ENCODE results near the gene STAM. TPM values are rescaled to one million over a fixed set of nuclear protein-coding genes. Genes with fewer than 3 reads are reported as not detected.

STAM gene
- polyA plus RNA-seq, 1 donor (not counting 4 experiments of a cell fraction or from before 2014, with no cell fraction given): 34.1 TPM

DNA sequence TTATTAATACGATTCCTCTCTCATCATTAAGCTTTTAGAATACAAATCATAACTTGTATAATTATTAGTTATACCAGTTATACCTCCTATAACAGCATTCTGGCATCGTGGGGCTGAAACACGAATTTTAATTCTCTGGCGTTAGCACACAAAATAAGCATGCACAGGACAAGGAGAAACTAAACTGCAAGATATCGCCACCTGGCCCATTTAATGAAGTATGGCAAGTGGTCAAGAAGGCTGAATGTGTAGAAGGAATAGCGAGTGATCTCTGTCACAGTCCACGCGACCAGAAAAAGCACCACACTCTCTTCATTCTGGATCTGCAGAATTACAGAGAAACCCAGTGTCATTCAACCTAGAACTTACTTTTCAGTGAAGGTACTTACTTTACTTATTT, 44.9 kb upstream of the STAM start:
- Histone ChIP-seq H3K4me3 (ENCODE audit: control insufficient read depth in 2 of 3, extremely low read depth in 1 of 3, insufficient read depth in 2 of 3, low read depth in 1 of 3, low read length in 3 of 3) (no peak overlapping the region), H3K36me3 (ENCODE audit: control insufficient read depth in 2 of 2, extremely low read depth in 1 of 2, insufficient read depth in 2 of 2, low read length in 2 of 2) (peaks cover 0 to 1% of the 10 kb centered on the region in 2 experiments), H4K20me1 (ENCODE audit: control insufficient read depth, extremely low read depth, insufficient read depth, low read length) (no peaks in the 10 kb centered on the region), H3K27me3 (ENCODE audit: control insufficient read depth, extremely low read depth, insufficient read depth, low read length) (no peaks in the 10 kb centered on the region), H3K9me1 (ENCODE audit: control insufficient read depth, extremely low read depth, insufficient read depth, low read length) (no peaks in the 10 kb centered on the region), H3K79me2 (ENCODE audit: control insufficient read depth, insufficient read depth, low read length) (no peaks in the 10 kb centered on the region), H3K4me1 (ENCODE audit: control insufficient read depth, extremely low read depth, insufficient read depth, low read length) (no peaks in the 10 kb centered on the region), H3K27ac (ENCODE audit: control insufficient read depth, insufficient read depth, low read length) (no peak overlapping the region), H3K9ac (ENCODE audit: control insufficient read depth, extremely low read depth, insufficient read depth, low read length) (no peak overlapping the region), H3K4me2 (ENCODE audit: control insufficient read depth, extremely low read depth, insufficient read depth, low read depth, low read length) (no peak overlapping the region), H3K9me3 (ENCODE audit: control insufficient read depth, low read depth, low read length) (no peaks in the 10 kb centered on the region), H2AFZ (ENCODE audit: control insufficient read depth, low read length) (no peak overlapping the region)
- TF ChIP-seq, protein P1, sequence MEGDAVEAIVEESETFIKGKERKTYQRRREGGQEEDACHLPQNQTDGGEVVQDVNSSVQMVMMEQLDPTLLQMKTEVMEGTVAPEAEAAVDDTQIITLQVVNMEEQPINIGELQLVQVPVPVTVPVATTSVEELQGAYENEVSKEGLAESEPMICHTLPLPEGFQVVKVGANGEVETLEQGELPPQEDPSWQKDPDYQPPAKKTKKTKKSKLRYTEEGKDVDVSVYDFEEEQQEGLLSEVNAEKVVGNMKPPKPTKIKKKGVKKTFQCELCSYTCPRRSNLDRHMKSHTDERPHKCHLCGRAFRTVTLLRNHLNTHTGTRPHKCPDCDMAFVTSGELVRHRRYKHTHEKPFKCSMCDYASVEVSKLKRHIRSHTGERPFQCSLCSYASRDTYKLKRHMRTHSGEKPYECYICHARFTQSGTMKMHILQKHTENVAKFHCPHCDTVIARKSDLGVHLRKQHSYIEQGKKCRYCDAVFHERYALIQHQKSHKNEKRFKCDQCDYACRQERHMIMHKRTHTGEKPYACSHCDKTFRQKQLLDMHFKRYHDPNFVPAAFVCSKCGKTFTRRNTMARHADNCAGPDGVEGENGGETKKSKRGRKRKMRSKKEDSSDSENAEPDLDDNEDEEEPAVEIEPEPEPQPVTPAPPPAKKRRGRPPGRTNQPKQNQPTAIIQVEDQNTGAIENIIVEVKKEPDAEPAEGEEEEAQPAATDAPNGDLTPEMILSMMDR (optimal IDR thresholded peaks at IDR 0.05 in 1 of 3, IDR thresholded peaks at IDR 0.05 in 1 of 3, conservative IDR thresholded peaks at IDR 0.05 in 1 of 3; ENCODE audit: extremely low read depth in 1 of 3, insufficient read depth in 2 of 3, low read length in 3 of 3): peak; percentile 5 to 53 (median 27)
- TF ChIP-seq EZH2 (IDR thresholded peaks at IDR 0.05; ENCODE audit: low read length): no peak
- FAIRE-seq: peak; percentile 55
- no peak for DNase-seq (ENCODE audit: low read depth, low spot score)
- dilution Hi-C loops (cut with MboI; ENCODE audit: extremely low pct_ligation_motif_present, low sequenced_read_pairs): no loop called here

DNA sequence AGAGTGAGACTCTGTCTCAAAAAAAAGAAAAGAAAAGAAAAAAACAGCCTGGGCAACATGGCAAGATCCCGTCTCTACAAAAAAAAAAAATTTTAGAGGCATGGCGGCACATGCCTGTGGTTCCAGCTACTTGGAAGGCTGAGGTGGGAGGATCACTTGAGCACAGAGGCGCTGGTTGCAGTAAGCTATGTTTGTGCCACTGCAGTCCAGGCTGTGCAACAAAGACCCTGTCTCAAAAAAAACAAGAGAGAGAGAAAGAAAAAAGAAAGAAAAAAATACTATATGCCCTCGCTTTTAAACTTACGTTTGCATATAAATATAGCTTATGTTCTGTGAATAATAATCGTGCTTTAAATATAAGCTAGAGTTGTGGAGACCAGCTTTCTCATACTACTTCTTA, 38.0 kb upstream of the STAM start:
- Histone ChIP-seq H4K20me1 (ENCODE audit: control insufficient read depth, extremely low read depth, insufficient read depth, low read length) (no peaks in the 10 kb centered on the region), H3K9ac (ENCODE audit: control insufficient read depth, extremely low read depth, insufficient read depth, low read length) (no peak overlapping the region), H3K9me1 (ENCODE audit: control insufficient read depth, extremely low read depth, insufficient read depth, low read length) (no peaks in the 10 kb centered on the region), H3K79me2 (ENCODE audit: control insufficient read depth, insufficient read depth, low read length) (no peaks in the 10 kb centered on the region), H3K27me3 (ENCODE audit: control insufficient read depth, extremely low read depth, insufficient read depth, low read length) (no peaks in the 10 kb centered on the region), H3K27ac (ENCODE audit: control insufficient read depth, insufficient read depth, low read length) (no peak overlapping the region), H3K9me3 (ENCODE audit: control insufficient read depth, low read depth, low read length) (no peaks in the 10 kb centered on the region), H3K4me3 (ENCODE audit: control insufficient read depth in 2 of 3, extremely low read depth in 1 of 3, insufficient read depth in 2 of 3, low read depth in 1 of 3, low read length in 3 of 3) (no peak overlapping the region), H3K36me3 (ENCODE audit: control insufficient read depth in 2 of 2, extremely low read depth in 1 of 2, insufficient read depth in 2 of 2, low read length in 2 of 2) (peaks cover 0 to 1% of the 10 kb centered on the region in 2 experiments), H3K4me1 (ENCODE audit: control insufficient read depth, extremely low read depth, insufficient read depth, low read length) (no peaks in the 10 kb centered on the region), H3K4me2 (ENCODE audit: control insufficient read depth, extremely low read depth, insufficient read depth, low read depth, low read length) (no peak overlapping the region), H2AFZ (ENCODE audit: control insufficient read depth, low read length) (no peak overlapping the region)
- no peak for FAIRE-seq
- TF ChIP-seq, protein P1 (optimal IDR thresholded peaks at IDR 0.05 in 1 of 3, IDR thresholded peaks at IDR 0.05 in 1 of 3, conservative IDR thresholded peaks at IDR 0.05 in 1 of 3; ENCODE audit: extremely low read depth in 1 of 3, insufficient read depth in 2 of 3, low read length in 3 of 3): no peak
- no peak for TF ChIP-seq EZH2 (IDR thresholded peaks at IDR 0.05; ENCODE audit: low read length)
- dilution Hi-C loops (cut with MboI; ENCODE audit: extremely low pct_ligation_motif_present, low sequenced_read_pairs): no loop called here
- no peak for DNase-seq (ENCODE audit: low read depth, low spot score)

All from keratinocyte (primary cell).